Myocyte (in vitro differentiated cells): ENCODE measurements around the gene NDRG3. TPM values are rescaled to one million over a fixed set of nuclear protein-coding genes. Genes with fewer than 3 reads are reported as not detected.

Experiments
- DNase-seq: peaks from one replicate; pipeline ENCODE4 v3.0.0-alpha.2; 2012; ENCODE audit warnings: low read depth
- total RNA-seq: library from RNA; depleted of rRNA; stranded (reverse); fragments of >200 nt; gene quantifications from 2 replicates; pipeline ENCODE4 v1.2.3, GENCODE V29; 2014

The NDRG3 gene
- total RNA-seq, 1 donor from 2014 or later = 15.6 TPM

- DNase-seq = no peak
Observed at GRCh38 chr20:36761125-36761524, 15.2 kb upstream of the NDRG3 start.

GRCh38 chr20:36760647-36761046 is 14.8 kb upstream of the NDRG3 start:
- DNase-seq = no peak

- DNase-seq = no peak
Observed at GRCh38 chr20:36758276-36758675, 12.4 kb upstream of the NDRG3 start.

- DNase-seq = no peak
Observed at GRCh38 chr20:36756496-36756895, 10.6 kb upstream of the NDRG3 start.

GRCh38 chr20:36754656-36755222 is 8.8 kb upstream of the NDRG3 start:
- DNase-seq = peak; percentile 92

GRCh38 chr20:36752582-36752981 is 6.7 kb upstream of the NDRG3 start:
- no peak for DNase-seq

GRCh38 chr20:36745234-36745926 is 510 bp downstream of the NDRG3 start:
- peak; percentile 22 for DNase-seq

GRCh38 chr20:36744764-36745191 is 1.1 kb downstream of the NDRG3 start:
- peak; percentile 71 for DNase-seq

GRCh38 chr20:36744243-36744642 is 1.6 kb downstream of the NDRG3 start:
- DNase-seq = no peak

- DNase-seq = no peak
Observed at GRCh38 chr20:36742558-36742957, 3.3 kb downstream of the NDRG3 start.

GRCh38 chr20:36741072-36741471 is 4.8 kb downstream of the NDRG3 start:
- no peak for DNase-seq

GRCh38 chr20:36737183-36737499 is 8.7 kb downstream of the NDRG3 start:
- no peak for DNase-seq

- DNase-seq = no peak
Observed at GRCh38 chr20:36736451-36737182, 9.3 kb downstream of the NDRG3 start.

- no peak for DNase-seq
Observed at GRCh38 chr20:36732456-36732855, 13.4 kb downstream of the NDRG3 start.

GRCh38 chr20:36728986-36729385 is 16.9 kb downstream of the NDRG3 start:
- no peak for DNase-seq

GRCh38 chr20:36726168-36726567 is 19.7 kb downstream of the NDRG3 start:
- no peak for DNase-seq

GRCh38 chr20:36720510-36720909 is 25.4 kb downstream of the NDRG3 start:
- DNase-seq = no peak

GRCh38 chr20:36717657-36718056 is 28.2 kb downstream of the NDRG3 start:
- DNase-seq = peak; percentile 21

GRCh38 chr20:36717021-36717420 is 28.9 kb downstream of the NDRG3 start:
- no peak for DNase-seq

- no peak for DNase-seq
Observed at GRCh38 chr20:36712775-36713174, 33.1 kb downstream of the NDRG3 start.

- no peak for DNase-seq
Observed at GRCh38 chr20:36709126-36709525, 36.8 kb downstream of the NDRG3 start.

- DNase-seq = no peak
Observed at GRCh38 chr20:36703530-36703929, 42.4 kb downstream of the NDRG3 start.

- no peak for DNase-seq
Observed at GRCh38 chr20:36700438-36700837, 45.5 kb downstream of the NDRG3 start.
